ENCODE data around the gene TSPAN18. TPM values are rescaled to one million over a fixed set of nuclear protein-coding genes. Genes with fewer than 3 reads are reported as not detected.

TSPAN18 gene
- total RNA-seq, 1 experiment from 2014 or later: not detected

- in situ Hi-C loops (cut with HindIII; ENCODE audit: low pct_unique_long_range_greater_than_20kb, low sequenced_read_pairs): no loop called here
- DNase-seq (ENCODE audit: low read depth, low spot score): no peak
Observed at GRCh38 chr11:44940835-44941234, 214.1 kb downstream of the TSPAN18 start.

GRCh38 chr11:44941259-44942021 lies 214.7 kb downstream of the TSPAN18 start:
- in situ Hi-C loops (cut with HindIII; ENCODE audit: low pct_unique_long_range_greater_than_20kb, low sequenced_read_pairs): no loop called here
- no peak for DNase-seq (ENCODE audit: low read depth, low spot score)

GRCh38 chr11:44942029-44942955 lies 215.5 kb downstream of the TSPAN18 start:
- in situ Hi-C loops (cut with HindIII; ENCODE audit: low pct_unique_long_range_greater_than_20kb, low sequenced_read_pairs): no loop called here

GRCh38 chr11:44943118-44943517 lies 216.4 kb downstream of the TSPAN18 start:
- in situ Hi-C loops (cut with HindIII; ENCODE audit: low pct_unique_long_range_greater_than_20kb, low sequenced_read_pairs): no loop called here

More at GRCh38 chr11:44942029-44942955, 215.5 kb downstream of the TSPAN18 start:
- no peak for DNase-seq (ENCODE audit: low read depth, low spot score)

GRCh38 chr11:44943696-44944095 lies 216.9 kb downstream of the TSPAN18 start:
- in situ Hi-C loops (cut with HindIII; ENCODE audit: low pct_unique_long_range_greater_than_20kb, low sequenced_read_pairs): no loop called here
- no peak for DNase-seq (ENCODE audit: low read depth, low spot score)

More at GRCh38 chr11:44943118-44943517, 216.4 kb downstream of the TSPAN18 start:
- DNase-seq (ENCODE audit: low read depth, low spot score): no peak

GRCh38 chr11:44944181-44944852 lies 217.6 kb downstream of the TSPAN18 start:
- in situ Hi-C loops (cut with HindIII; ENCODE audit: low pct_unique_long_range_greater_than_20kb, low sequenced_read_pairs): no loop called here

GRCh38 chr11:44944853-44945235 lies 218.1 kb downstream of the TSPAN18 start:
- DNase-seq (ENCODE audit: low read depth, low spot score): no peak
- in situ Hi-C loops (cut with HindIII; ENCODE audit: low pct_unique_long_range_greater_than_20kb, low sequenced_read_pairs): no loop called here

More at GRCh38 chr11:44944181-44944852, 217.6 kb downstream of the TSPAN18 start:
- no peak for DNase-seq (ENCODE audit: low read depth, low spot score)

GRCh38 chr11:44945666-44946065 lies 218.9 kb downstream of the TSPAN18 start:
- no peak for DNase-seq (ENCODE audit: low read depth, low spot score)
- in situ Hi-C loops (cut with HindIII; ENCODE audit: low pct_unique_long_range_greater_than_20kb, low sequenced_read_pairs): no loop called here

GRCh38 chr11:44946263-44946662 lies 219.5 kb downstream of the TSPAN18 start:
- DNase-seq (ENCODE audit: low read depth, low spot score): no peak
- in situ Hi-C loops (cut with HindIII; ENCODE audit: low pct_unique_long_range_greater_than_20kb, low sequenced_read_pairs): no loop called here

- DNase-seq (ENCODE audit: low read depth, low spot score): no peak
- in situ Hi-C loops (cut with HindIII; ENCODE audit: low pct_unique_long_range_greater_than_20kb, low sequenced_read_pairs): no loop called here
Observed at GRCh38 chr11:44947114-44947513, 220.4 kb downstream of the TSPAN18 start.

- in situ Hi-C loops (cut with HindIII; ENCODE audit: low pct_unique_long_range_greater_than_20kb, low sequenced_read_pairs): no loop called here
- no peak for DNase-seq (ENCODE audit: low read depth, low spot score)
Observed at GRCh38 chr11:44948155-44948554, 221.4 kb downstream of the TSPAN18 start.

- in situ Hi-C loops (cut with HindIII; ENCODE audit: low pct_unique_long_range_greater_than_20kb, low sequenced_read_pairs): no loop called here
- DNase-seq (ENCODE audit: low read depth, low spot score): peak; percentile 40
Observed at GRCh38 chr11:44949160-44950030, 222.6 kb downstream of the TSPAN18 start.

- in situ Hi-C loops (cut with HindIII; ENCODE audit: low pct_unique_long_range_greater_than_20kb, low sequenced_read_pairs): no loop called here
- DNase-seq (ENCODE audit: low read depth, low spot score): no peak
Observed at GRCh38 chr11:44950031-44950624, 223.4 kb downstream of the TSPAN18 start.

- in situ Hi-C loops (cut with HindIII; ENCODE audit: low pct_unique_long_range_greater_than_20kb, low sequenced_read_pairs): no loop called here
- DNase-seq (ENCODE audit: low read depth, low spot score): peak; percentile 44
Observed at GRCh38 chr11:44950625-44951476, 224.1 kb downstream of the TSPAN18 start, which contains the start of gene TP53I11. Gene TP53I11, minus strand, starts transcription at chr11:44950883. Its CDS starts 12,548 bp downstream, at chr11:44938335.

GRCh38 chr11:44952082-44952481 lies 225.3 kb downstream of the TSPAN18 start:
- no peak for DNase-seq (ENCODE audit: low read depth, low spot score)

More at GRCh38 chr11:44952082-44952481, 225.3 kb downstream of the TSPAN18 start:
- in situ Hi-C loops (cut with HindIII; ENCODE audit: low pct_unique_long_range_greater_than_20kb, low sequenced_read_pairs): no loop called here

Measured in SK-MEL-5 (cell line).